DOHH2 (cell line): ENCODE data around the gene AP4E1.

ENCODE experiments used
- H3F3A ChIP-seq: fragments of 200-600 bp; sonication (generic), shearing (Covaris generic); 2 replicates; pipeline ENCODE4 v1.6.0; 2016; ENCODE audit warnings: antibody characterized with exemption, mild to moderate bottlenecking; ENCODE audit not compliant: control insufficient read depth, insufficient read depth
- H3K27ac ChIP-seq: fragments of 200-600 bp; sonication (generic); 2 replicates; pipeline ENCODE4 v1.5.1; 2014; ENCODE audit warnings: low read depth, mild to moderate bottlenecking, low read length, moderate library complexity
- H3K27me3 ChIP-seq: fragments of 200-600 bp; sonication (generic); 2 replicates; pipeline ENCODE4 v1.6.1; 2014; ENCODE audit warnings: mild to moderate bottlenecking, low read length, mixed read lengths; ENCODE audit not compliant: control insufficient read depth
- H3K36me3 ChIP-seq: fragments of 200-600 bp; sonication (generic); 2 replicates; pipeline ENCODE4 v1.6.1; 2014; ENCODE audit warnings: mild to moderate bottlenecking, low read length, moderate library complexity, mixed read lengths; ENCODE audit not compliant: control insufficient read depth
- H3K4me1 ChIP-seq: fragments of 200-600 bp; sonication (generic); 2 replicates; pipeline ENCODE4 v1.6.1; 2014; ENCODE audit warnings: mild to moderate bottlenecking, low read length, mixed read lengths; ENCODE audit not compliant: control insufficient read depth
- H3K4me2 ChIP-seq: fragments of 200-600 bp; sonication (generic); 2 replicates; pipeline ENCODE4 v1.6.0; 2014; ENCODE audit warnings: mild to moderate bottlenecking, low read length, moderate library complexity
- H3K4me3 ChIP-seq: fragments of 200-600 bp; sonication (generic); 2 replicates; pipeline ENCODE4 v1.5.1; 2014; ENCODE audit warnings: mild to moderate bottlenecking, low read length, mixed read lengths
- H3K79me2 ChIP-seq: fragments of 200-600 bp; sonication (generic); 2 replicates; pipeline ENCODE4 v1.6.1; 2014; ENCODE audit warnings: mild to moderate bottlenecking, low read length, mixed read lengths; ENCODE audit not compliant: control insufficient read depth
- H3K9me2 ChIP-seq: fragments of 200-600 bp; sonication (generic); replicated peaks from 2 replicates; pipeline ENCODE4 v1.6.1; 2014; ENCODE audit warnings: mild to moderate bottlenecking, low read length, mixed read lengths; ENCODE audit not compliant: control insufficient read depth
- H3K9me3 ChIP-seq: fragments of 200-600 bp; sonication (generic); 2 replicates; pipeline ENCODE4 v1.6.1; 2014; ENCODE audit warnings: antibody characterized with exemption, low read length, mixed read lengths; ENCODE audit not compliant: control insufficient read depth, insufficient read depth
- H4K20me1 ChIP-seq: fragments of 200-600 bp; sonication (generic); 2 replicates; pipeline ENCODE4 v1.6.0; 2014; ENCODE audit warnings: low read depth, mild to moderate bottlenecking, antibody characterized with exemption, low read length, moderate library complexity; ENCODE audit not compliant: control insufficient read depth, insufficient read depth
- CTCF ChIP-seq: fragments of 200-600 bp; sonication (generic); IDR thresholded peaks from one replicate; pipeline ENCODE4 v1.5.1; 2014; ENCODE audit warnings: antibody characterized with exemption, mild to moderate bottlenecking, low read depth, low read length; ENCODE audit not compliant: poor library complexity, severe bottlenecking
- EZH2phosphoT487 ChIP-seq: fragments of 200-600 bp; sonication (generic); IDR thresholded peaks from 2 replicates; pipeline ENCODE4 v1.6.1; 2017; ENCODE audit warnings: borderline replicate concordance, mild to moderate bottlenecking, antibody characterized with exemption, low read length, moderate library complexity, mixed read lengths

AP4E1 gene

GRCh38 chr15:50889589-50889988 is 18.9 kb upstream of the AP4E1 start:
- no peak overlapping the region for H3K27ac ChIP-seq
- H3K27me3 ChIP-seq, result no peaks in the 10 kb centered on the region
- no peaks in the 10 kb centered on the region for H4K20me1 ChIP-seq
- no peaks in the 10 kb centered on the region for H3K9me2 ChIP-seq
- no peaks in the 10 kb centered on the region; the same call in 1 of the 2 replicates for H3F3A ChIP-seq
- peaks cover 15% of the 10 kb centered on the region; the same call in 1 of the 2 replicates for H3K9me3 ChIP-seq
- TF ChIP-seq EZH2phosphoT487 (no peak), CTCF (no peak)
- no peak overlapping the region for H3K4me3 ChIP-seq
- no peak overlapping the region for H3K4me2 ChIP-seq
- peaks cover 11% of the 10 kb centered on the region for H3K4me1 ChIP-seq
- no peaks in the 10 kb centered on the region for H3K79me2 ChIP-seq
- no peaks in the 10 kb centered on the region for H3K36me3 ChIP-seq

GRCh38 chr15:50890751-50891150 is 17.7 kb upstream of the AP4E1 start:
- no peaks in the 10 kb centered on the region for H3K27me3 ChIP-seq
- no peaks in the 10 kb centered on the region for H4K20me1 ChIP-seq
- no peaks in the 10 kb centered on the region; the same call in 1 of the 2 replicates for H3K4me1 ChIP-seq
- H3K36me3 ChIP-seq, result no peaks in the 10 kb centered on the region
- no peak overlapping the region for H3K4me3 ChIP-seq
- H3K27ac ChIP-seq, result no peak overlapping the region
- H3K9me2 ChIP-seq, result no peaks in the 10 kb centered on the region
- no peak for TF ChIP-seq CTCF
- no peak for TF ChIP-seq EZH2phosphoT487
- peaks cover 15% of the 10 kb centered on the region; the same call in 1 of the 2 replicates for H3K9me3 ChIP-seq
- no peaks in the 10 kb centered on the region for H3K79me2 ChIP-seq
- H3K4me2 ChIP-seq, result no peak overlapping the region
- H3F3A ChIP-seq, result no peaks in the 10 kb centered on the region

- H3K79me2 ChIP-seq, result no peaks in the 10 kb centered on the region
- peaks cover 15% of the 10 kb centered on the region; the same call in 1 of the 2 replicates for H3K9me3 ChIP-seq
- H3F3A ChIP-seq, result no peaks in the 10 kb centered on the region
- H4K20me1 ChIP-seq, result no peaks in the 10 kb centered on the region
- H3K27ac ChIP-seq, result no peak overlapping the region
- no peaks in the 10 kb centered on the region for H3K9me2 ChIP-seq
- no peak overlapping the region for H3K4me2 ChIP-seq
- no peaks in the 10 kb centered on the region for H3K27me3 ChIP-seq
- no peaks in the 10 kb centered on the region for H3K36me3 ChIP-seq
- no peaks in the 10 kb centered on the region for H3K4me1 ChIP-seq
- no peak overlapping the region for H3K4me3 ChIP-seq
- TF ChIP-seq CTCF (no peak), EZH2phosphoT487 (no peak)
Observed at GRCh38 chr15:50891159-50891558, 17.3 kb upstream of the AP4E1 start.
